Erythroblast (primary cell): ENCODE measurements around the gene CDH18.
"Not testable (repeated sequence)": the region's sequence is repeated elsewhere in the genome, so short reads cannot be mapped to it uniquely, and the experiment has no call there.

Experiments
- GATA1 ChIP-seq: IDR thresholded peaks from 2 replicates; pipeline ENCODE4 v1.6.1; 2011; ENCODE audit warnings: low read depth, mild to moderate bottlenecking, control low read depth, low read length, moderate library complexity
- POLR2A ChIP-seq: IDR thresholded peaks from 2 replicates; pipeline ENCODE4 v1.6.1; 2011; ENCODE audit warnings: mild to moderate bottlenecking, low read length

DNA sequence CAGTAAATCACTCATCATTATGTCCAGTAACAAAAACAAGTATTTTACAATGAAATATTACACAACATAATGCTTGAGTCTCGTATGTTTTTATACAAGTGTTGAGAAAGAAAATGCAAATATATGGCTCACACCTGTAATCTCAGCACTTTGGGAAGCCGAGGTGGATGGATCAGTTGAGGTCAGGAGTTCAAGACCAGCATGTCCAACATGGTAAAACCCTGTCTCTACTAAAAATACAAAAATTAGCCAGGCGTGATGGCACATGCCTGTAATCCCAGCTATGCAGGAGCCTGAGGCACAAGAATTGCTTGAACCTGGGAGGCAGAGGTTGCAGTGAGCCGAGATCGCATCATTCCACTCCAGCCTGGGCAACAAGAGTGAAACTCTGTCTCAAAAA, 211.1 kb downstream of the CDH18 start:
- not testable (repeated sequence) for TF ChIP-seq POLR2A, GATA1
